Lung (tissue), 12 donors: Measurements from ENCODE around the gene SPAG6. TPM values are rescaled to one million over a fixed set of nuclear protein-coding genes. Genes with fewer than 3 reads are reported as not detected.

Experiments used
- ATAC-seq: fragments of 200-7000 bp; cut with Tn5 transposase; one replicate; pipeline ENCODE4 v1.9.1; 2020; ENCODE audit warnings: moderate number of reproducible peaks; ENCODE audit not compliant: insufficient read depth, low FRiP score
- DNase-seq, 3 donors: peaks; one replicate each; pipeline ENCODE4 v3.0.0-alpha.2; 2013 to 2017
- H3K27ac ChIP-seq, 2 donors: one replicate each; pipeline ENCODE4 v1.5.1; 2013; ENCODE audit warnings: mild to moderate bottlenecking in 2 of 2, moderate library complexity in 2 of 2, control low read depth in 1 of 2, inconsistent platforms in 1 of 2, low read depth in 1 of 2, low read length in 1 of 2
- H3K27me3 ChIP-seq, 3 donors: one replicate each; pipeline ENCODE4 v1.5.1; 2013; ENCODE audit warnings: low read length in 2 of 3; ENCODE audit not compliant: control insufficient read depth in 3 of 3, insufficient read depth in 3 of 3
- H3K36me3 ChIP-seq, 4 donors: one replicate each; pipeline ENCODE4 v1.5.1; 2013; ENCODE audit warnings: low read length in 4 of 4, mild to moderate bottlenecking in 1 of 4, moderate library complexity in 1 of 4; ENCODE audit not compliant: control insufficient read depth in 4 of 4, insufficient read depth in 4 of 4
- H3K4me1 ChIP-seq, 5 donors: one replicate each; pipeline ENCODE4 v1.5.1; 2013; ENCODE audit warnings: low read length in 5 of 5, mild to moderate bottlenecking in 2 of 5, moderate library complexity in 1 of 5; ENCODE audit not compliant: control insufficient read depth in 5 of 5, insufficient read depth in 5 of 5
- H3K4me3 ChIP-seq: one replicate; pipeline ENCODE4 v1.5.1; 2013; ENCODE audit warnings: mild to moderate bottlenecking, control low read depth, moderate library complexity
- H3K9ac ChIP-seq, 2 donors: one replicate each; pipeline ENCODE4 v1.5.1; 2013; ENCODE audit warnings: low read length in 2 of 2, control low read depth in 1 of 2; ENCODE audit not compliant: insufficient read depth in 1 of 2
- H3K9me3 ChIP-seq, 4 donors: one replicate each; pipeline ENCODE4 v1.5.1; 2013; ENCODE audit warnings: low read length in 3 of 4, mild to moderate bottlenecking in 1 of 4, moderate library complexity in 1 of 4; ENCODE audit not compliant: control insufficient read depth in 4 of 4, insufficient read depth in 3 of 4
- WGBS, 2 donors: extraction: QIAGEN DNeasy Blood & Tissue Kit; methylation state at CpG; one replicate each; pipeline ENCODE4 v1.1.7; 2013; 5-methylcytosine and 5-hydroxymethylcytosine counted together
- polyA plus RNA-seq, 2 donors: library from polyadenylated mRNA; stranded (reverse); fragments of 200-250 nt; gene quantifications; one replicate each; pipeline ENCODE4 v1.2.1, GENCODE V29; 2013
- total RNA-seq, 2 donors: library from RNA; depleted of rRNA in 1 of 2; stranded (reverse); fragments of >200 nt in 1 of 2; gene quantifications; one replicate each; pipeline ENCODE4 v1.2.1, GENCODE V29; 2014 to 2021
- TF ChIP-seq, protein P1 (sequence below): IDR thresholded peaks from 2 replicates; pipeline ENCODE4 v1.5.1; 2012; ENCODE audit warnings: mild to moderate bottlenecking; ENCODE audit errors: control extremely low read depth, extremely low read depth
- donor health status: control.
- donor health status: control.
- donor health status: Bipolar disorder and iron deficiency.
- donor health status: healthy.
- donor health status: DM: yes; HTN: yes; CAD: no.

SPAG6 gene
- total and polyA plus RNA-seq, 4 donors, result 12.2 to 40.1 (median 23.6) TPM

DNA sequence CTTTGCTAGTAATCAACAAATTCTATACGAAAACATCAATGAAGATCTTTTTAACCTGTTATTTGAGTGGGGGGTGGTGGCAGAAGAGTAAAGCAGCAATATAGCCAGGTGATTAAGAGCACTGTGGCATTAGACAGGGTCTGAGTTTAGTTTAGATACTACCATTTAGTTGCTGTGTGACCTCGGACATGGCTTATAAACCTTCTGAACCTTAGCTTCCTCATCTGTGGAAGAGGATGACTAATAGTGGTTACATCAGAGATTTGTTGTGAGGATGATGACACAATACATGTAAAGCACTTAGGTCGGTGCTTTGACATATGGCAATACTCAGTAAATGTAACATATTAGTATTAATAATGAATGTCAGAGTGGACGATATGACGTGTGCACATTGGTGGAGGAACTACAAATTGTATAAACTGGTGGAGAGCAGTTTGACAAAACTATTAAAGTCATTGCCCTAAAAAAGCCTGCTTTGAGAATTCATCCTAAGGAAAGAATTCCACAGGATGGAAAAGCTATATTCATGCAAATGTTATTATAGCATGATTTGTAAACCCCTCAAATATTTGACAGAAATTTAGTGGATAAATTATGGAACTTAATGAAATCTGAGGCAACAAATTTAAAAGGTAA lies 24.3 kb downstream of the SPAG6 start:
- no peaks in the 10 kb centered on the region for H3K36me3 ChIP-seq
- ATAC-seq (no peak), DNase-seq (no peak)
- H3K9ac ChIP-seq, result no peak overlapping the region
- WGBS, 2 donors, result 73 to 76% methylated on average over 5 of the region's 5 CpGs
- H3K27ac ChIP-seq, result no peak overlapping the region
- H3K4me3 ChIP-seq, result no peak overlapping the region
- TF ChIP-seq, protein P1, sequence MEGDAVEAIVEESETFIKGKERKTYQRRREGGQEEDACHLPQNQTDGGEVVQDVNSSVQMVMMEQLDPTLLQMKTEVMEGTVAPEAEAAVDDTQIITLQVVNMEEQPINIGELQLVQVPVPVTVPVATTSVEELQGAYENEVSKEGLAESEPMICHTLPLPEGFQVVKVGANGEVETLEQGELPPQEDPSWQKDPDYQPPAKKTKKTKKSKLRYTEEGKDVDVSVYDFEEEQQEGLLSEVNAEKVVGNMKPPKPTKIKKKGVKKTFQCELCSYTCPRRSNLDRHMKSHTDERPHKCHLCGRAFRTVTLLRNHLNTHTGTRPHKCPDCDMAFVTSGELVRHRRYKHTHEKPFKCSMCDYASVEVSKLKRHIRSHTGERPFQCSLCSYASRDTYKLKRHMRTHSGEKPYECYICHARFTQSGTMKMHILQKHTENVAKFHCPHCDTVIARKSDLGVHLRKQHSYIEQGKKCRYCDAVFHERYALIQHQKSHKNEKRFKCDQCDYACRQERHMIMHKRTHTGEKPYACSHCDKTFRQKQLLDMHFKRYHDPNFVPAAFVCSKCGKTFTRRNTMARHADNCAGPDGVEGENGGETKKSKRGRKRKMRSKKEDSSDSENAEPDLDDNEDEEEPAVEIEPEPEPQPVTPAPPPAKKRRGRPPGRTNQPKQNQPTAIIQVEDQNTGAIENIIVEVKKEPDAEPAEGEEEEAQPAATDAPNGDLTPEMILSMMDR, result no peak
- peaks cover 0 to 3% (median 2%) of the 10 kb centered on the region in 3 donors for H3K27me3 ChIP-seq
- no peaks in the 10 kb centered on the region for H3K9me3 ChIP-seq
- H3K4me1 ChIP-seq, result peaks cover 0 to 5% (median 0%) of the 10 kb centered on the region in 5 donors

DNA sequence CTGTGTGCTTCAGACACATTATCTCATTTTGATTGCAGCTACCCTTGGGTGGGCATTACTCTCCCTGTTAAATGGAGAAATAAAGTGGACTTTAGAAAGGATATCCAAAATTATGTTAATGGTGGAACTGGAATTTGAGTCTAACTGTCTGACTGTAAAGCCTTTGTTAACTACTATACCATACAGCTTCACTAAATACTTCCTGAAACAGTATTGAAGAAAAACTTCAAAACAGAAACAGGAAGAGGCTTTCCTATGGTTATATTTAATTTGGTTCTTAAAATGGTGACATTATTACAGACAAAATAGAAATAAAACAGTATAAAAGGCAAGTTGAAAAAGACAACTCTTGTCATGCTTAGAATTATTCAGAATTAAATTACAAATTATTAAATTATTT lies 25.0 kb downstream of the SPAG6 start:
- no peaks in the 10 kb centered on the region for H3K36me3 ChIP-seq
- H3K4me1 ChIP-seq, result peaks cover 0 to 5% (median 0%) of the 10 kb centered on the region in 5 donors
- H3K27ac ChIP-seq, result no peak overlapping the region
- no peak overlapping the region for H3K4me3 ChIP-seq
- ATAC-seq (no peak), DNase-seq (no peak)
- H3K27me3 ChIP-seq, result peaks cover 0 to 3% (median 2%) of the 10 kb centered on the region in 3 donors
- no peaks in the 10 kb centered on the region for H3K9me3 ChIP-seq
- H3K9ac ChIP-seq, result no peak overlapping the region
- TF ChIP-seq, protein P1, result no peak

- WGBS, 2 donors, result 85 to 93% methylated on average over 6 of the region's 6 CpGs
Observed at GRCh38 chr10:22372298-22372697, 27.0 kb downstream of the SPAG6 start.

More at GRCh38 chr10:22372298-22372697, 27.0 kb downstream of the SPAG6 start:
- ATAC-seq (no peak), DNase-seq (no peak)
- no peak overlapping the region for H3K4me3 ChIP-seq
- H3K36me3 ChIP-seq, result no peaks in the 10 kb centered on the region
- TF ChIP-seq, protein P1, result no peak
- peaks cover 0 to 3% (median 2%) of the 10 kb centered on the region in 3 donors for H3K27me3 ChIP-seq
- H3K27ac ChIP-seq, result no peak overlapping the region
- peaks cover 0 to 5% (median 0%) of the 10 kb centered on the region in 5 donors for H3K4me1 ChIP-seq
- no peak overlapping the region for H3K9ac ChIP-seq
- no peaks in the 10 kb centered on the region for H3K9me3 ChIP-seq
